ENCODE measurements around the gene KCNJ6. TPM values are rescaled to one million over a fixed set of nuclear protein-coding genes. Genes with fewer than 3 reads are reported as not detected.
A peak's percentile ranks its signal among the peaks of the same experiment; 100 is the strongest.

KCNJ6 gene, protein sequence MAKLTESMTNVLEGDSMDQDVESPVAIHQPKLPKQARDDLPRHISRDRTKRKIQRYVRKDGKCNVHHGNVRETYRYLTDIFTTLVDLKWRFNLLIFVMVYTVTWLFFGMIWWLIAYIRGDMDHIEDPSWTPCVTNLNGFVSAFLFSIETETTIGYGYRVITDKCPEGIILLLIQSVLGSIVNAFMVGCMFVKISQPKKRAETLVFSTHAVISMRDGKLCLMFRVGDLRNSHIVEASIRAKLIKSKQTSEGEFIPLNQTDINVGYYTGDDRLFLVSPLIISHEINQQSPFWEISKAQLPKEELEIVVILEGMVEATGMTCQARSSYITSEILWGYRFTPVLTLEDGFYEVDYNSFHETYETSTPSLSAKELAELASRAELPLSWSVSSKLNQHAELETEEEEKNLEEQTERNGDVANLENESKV
- total RNA-seq = not detected
- total RNA-seq = 0 to 0.08 reads per million in 2 donors

DNA sequence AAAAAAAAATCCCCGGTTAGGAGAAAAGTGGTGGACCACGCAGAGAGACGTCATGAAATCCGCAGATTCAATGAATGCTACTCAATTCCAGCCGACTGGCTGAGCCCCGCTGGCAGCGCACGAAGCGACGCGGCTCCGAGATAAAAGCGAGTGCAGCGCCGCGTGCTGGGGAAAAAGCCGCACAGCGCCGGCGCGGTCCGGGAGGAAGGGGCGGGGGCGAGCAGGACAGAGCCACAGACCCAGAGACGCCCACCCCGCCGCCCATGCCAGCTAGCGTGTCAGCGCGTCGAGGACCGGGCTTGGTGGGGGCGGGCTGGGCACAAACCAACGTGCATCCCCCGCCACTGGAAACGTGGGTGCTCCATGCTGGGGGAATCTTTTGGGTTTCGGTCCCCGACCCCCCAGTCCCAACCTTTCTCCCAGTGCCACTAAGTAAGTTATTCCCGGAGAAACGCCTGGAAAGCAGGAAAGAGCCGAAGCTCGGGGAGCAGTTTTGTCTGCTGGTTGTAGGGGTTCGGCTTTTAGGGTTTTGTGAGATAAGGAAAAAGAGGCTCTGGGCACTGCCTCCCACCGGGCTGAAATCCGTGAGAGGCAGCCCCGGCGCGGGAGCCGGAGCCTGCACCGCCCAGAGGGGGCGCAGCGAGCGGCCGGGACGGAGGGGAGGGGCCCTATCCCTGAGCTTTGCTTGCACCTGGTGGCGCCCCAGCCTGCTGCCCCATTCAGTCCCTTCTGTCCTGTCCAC lies at the start of gene KCNJ6:
Gene KCNJ6, minus strand, starts transcription at position 148 of the 742 bp plus-strand sequence. CDS start 75,775 bp downstream, outside the sequence.
- Mint-ChIP-seq H3K27ac (no peak within 1 kb of the TSS), H3K27me3 (peaks cover 69% of the 10 kb centered on the region), H3K36me3 (ENCODE audit: low read depth) (peaks cover 3% of the 10 kb centered on the region), H3K4me3 (peak within 1 kb of the TSS; percentile 1), H3K4me1 (peaks cover 6% of the 10 kb centered on the region)
- DNase-seq (no peak), ATAC-seq (no peak)
- no peaks in the 10 kb centered on the region for H3K9me3 ChIP-seq (ENCODE audit: control insufficient read depth, low read length, poor library complexity, severe bottlenecking)

DNA sequence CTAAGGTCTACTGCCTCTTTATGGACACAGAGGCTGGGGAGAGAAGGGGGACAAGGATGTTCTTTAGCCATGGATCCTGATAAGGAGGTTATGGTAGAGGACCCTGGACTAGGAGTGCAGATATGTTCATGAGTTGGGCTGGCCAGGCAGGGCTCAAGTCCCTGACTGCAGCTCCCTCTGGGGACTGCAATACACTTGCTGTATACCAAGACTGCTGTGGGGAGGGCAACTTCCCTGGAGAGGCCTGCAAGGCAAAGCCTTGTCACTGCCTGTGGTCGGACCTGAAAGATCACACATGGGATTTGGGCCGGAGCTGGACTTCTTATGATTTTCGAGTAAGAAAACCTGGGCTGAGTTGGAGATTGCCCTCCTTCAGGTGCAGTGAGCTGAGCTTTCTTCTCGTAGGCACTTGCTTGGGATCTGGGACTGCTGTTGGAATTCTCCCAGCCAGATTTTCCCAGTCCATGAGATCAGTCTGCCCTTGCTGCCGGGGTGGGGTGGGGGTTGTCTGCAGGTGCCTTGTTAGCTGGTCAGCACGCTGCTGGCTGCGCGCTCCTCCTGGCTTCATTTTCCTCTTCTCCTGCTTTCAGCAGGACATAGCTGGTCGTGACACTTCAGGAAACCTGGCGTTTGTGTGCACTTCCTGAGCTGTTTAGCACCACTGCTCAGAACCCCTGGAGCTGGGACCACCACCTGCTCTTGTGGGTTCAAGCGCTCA lies 49.0 kb upstream of the KCNJ6 start:
- DNase-seq (no peak), ATAC-seq (no peak)
- no peaks in the 10 kb centered on the region for H3K4me1 Mint-ChIP-seq
- no peak overlapping the region for H3K27ac Mint-ChIP-seq
- H3K27me3 Mint-ChIP-seq = peaks cover 28% of the 10 kb centered on the region
- H3K9me3 ChIP-seq (ENCODE audit: control insufficient read depth, low read length, poor library complexity, severe bottlenecking) = no peaks in the 10 kb centered on the region
- no peaks in the 10 kb centered on the region for H3K36me3 Mint-ChIP-seq (ENCODE audit: low read depth)
- no peak overlapping the region for H3K4me3 Mint-ChIP-seq

DNA sequence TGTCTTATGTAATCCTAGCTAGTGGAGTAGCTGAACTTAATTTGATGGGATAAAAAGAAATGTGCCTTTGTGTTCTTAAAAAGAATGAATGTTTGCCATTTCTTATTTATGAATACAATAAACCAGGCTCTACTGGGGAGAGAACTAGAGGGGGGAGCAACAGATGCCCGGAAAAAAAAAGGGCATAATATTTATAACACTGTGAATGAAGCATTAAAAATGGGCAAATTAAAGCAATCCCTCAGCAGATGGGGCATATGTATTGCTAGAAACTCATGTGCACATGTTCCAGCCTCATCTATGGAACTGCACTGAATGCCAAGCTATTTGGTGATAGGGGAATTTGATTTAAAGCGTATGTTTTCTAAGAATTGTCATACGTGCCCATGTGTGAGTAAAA lies 42.3 kb upstream of the KCNJ6 start:
- no peaks in the 10 kb centered on the region for H3K9me3 ChIP-seq (ENCODE audit: control insufficient read depth, low read length, poor library complexity, severe bottlenecking)
- Mint-ChIP-seq H3K4me1 (no peaks in the 10 kb centered on the region), H3K27ac (no peak overlapping the region), H3K4me3 (no peak overlapping the region), H3K27me3 (peaks cover 45% of the 10 kb centered on the region), H3K36me3 (ENCODE audit: low read depth) (no peaks in the 10 kb centered on the region)
- ATAC-seq (no peak), DNase-seq (no peak)

DNA sequence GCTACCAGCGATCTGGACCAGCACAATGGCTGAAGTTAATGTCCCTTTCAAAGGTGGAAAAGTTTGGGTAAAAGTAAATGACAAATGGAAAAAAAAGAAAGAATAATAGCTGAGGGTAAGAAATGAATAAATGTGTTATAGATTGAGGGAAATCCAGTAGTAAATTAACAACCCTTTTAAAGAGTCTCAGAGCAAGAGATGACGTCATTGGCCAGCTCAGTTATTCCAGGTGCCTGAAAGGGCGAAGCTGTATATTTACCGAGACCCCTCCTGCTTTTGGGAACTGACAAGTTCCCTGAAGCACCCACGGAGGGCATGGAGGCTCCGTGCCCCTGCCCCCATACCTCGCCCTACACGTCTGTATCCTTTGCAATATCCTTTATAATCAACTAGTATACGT lies 40.5 kb upstream of the KCNJ6 start:
- Mint-ChIP-seq H3K4me3 (no peak overlapping the region), H3K27me3 (peaks cover 48% of the 10 kb centered on the region), H3K27ac (no peak overlapping the region), H3K36me3 (ENCODE audit: low read depth) (no peaks in the 10 kb centered on the region), H3K4me1 (no peaks in the 10 kb centered on the region)
- ATAC-seq = no peak
- DNase-seq = no peak
- H3K9me3 ChIP-seq (ENCODE audit: control insufficient read depth, low read length, poor library complexity, severe bottlenecking) = no peaks in the 10 kb centered on the region

DNA sequence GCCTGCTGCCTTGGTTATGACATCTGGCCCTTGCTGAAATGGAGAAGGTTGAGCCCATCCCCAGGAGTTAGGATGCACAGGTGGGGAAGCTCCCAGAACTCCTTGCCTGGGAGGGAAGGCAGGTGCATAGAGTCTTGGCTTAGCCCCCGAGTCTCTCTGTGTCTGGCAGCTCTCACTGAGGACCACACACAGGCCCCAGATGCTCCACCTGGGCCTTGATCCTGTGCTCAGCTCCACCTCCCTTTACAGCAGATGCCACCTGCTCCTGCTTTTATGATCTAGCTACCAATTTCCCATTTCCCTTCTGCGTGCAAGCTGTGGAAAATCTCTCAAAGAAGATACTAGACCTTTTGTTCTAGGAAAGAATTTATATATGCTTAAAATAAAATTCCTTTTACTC lies 28.8 kb upstream of the KCNJ6 start:
- Mint-ChIP-seq H3K4me3 (no peak overlapping the region), H3K27ac (no peak overlapping the region), H3K27me3 (peaks cover 11% of the 10 kb centered on the region), H3K4me1 (no peaks in the 10 kb centered on the region), H3K36me3 (ENCODE audit: low read depth) (no peaks in the 10 kb centered on the region)
- H3K9me3 ChIP-seq (ENCODE audit: control insufficient read depth, low read length, poor library complexity, severe bottlenecking) = no peaks in the 10 kb centered on the region
- DNase-seq = no peak
- no peak for ATAC-seq

DNA sequence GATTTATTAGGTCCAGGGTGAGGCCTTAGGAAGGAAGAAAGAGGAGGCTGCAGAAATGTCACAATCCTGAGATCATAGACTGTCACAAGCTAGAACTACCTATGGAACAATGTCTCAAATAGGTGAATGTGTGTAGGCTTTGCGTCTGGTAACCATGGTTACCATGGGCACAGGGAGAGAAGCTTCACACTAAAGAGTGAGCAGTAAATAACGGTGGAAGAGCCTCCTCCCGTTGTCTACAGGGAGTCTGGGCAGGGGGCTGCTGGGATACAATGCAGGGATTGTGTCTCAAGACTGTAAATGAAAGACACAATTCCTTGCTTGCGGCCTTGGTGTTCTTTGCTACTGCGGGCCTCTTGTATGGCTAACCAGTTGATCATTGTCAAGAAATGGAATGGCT lies 28.2 kb upstream of the KCNJ6 start:
- no peak overlapping the region for H3K4me3 Mint-ChIP-seq
- ATAC-seq (no peak), DNase-seq (no peak)
- no peaks in the 10 kb centered on the region for H3K4me1 Mint-ChIP-seq
- H3K27ac Mint-ChIP-seq = no peak overlapping the region
- peaks cover 10% of the 10 kb centered on the region for H3K27me3 Mint-ChIP-seq
- H3K36me3 Mint-ChIP-seq (ENCODE audit: low read depth) = no peaks in the 10 kb centered on the region
- H3K9me3 ChIP-seq (ENCODE audit: control insufficient read depth, low read length, poor library complexity, severe bottlenecking) = no peaks in the 10 kb centered on the region

DNA sequence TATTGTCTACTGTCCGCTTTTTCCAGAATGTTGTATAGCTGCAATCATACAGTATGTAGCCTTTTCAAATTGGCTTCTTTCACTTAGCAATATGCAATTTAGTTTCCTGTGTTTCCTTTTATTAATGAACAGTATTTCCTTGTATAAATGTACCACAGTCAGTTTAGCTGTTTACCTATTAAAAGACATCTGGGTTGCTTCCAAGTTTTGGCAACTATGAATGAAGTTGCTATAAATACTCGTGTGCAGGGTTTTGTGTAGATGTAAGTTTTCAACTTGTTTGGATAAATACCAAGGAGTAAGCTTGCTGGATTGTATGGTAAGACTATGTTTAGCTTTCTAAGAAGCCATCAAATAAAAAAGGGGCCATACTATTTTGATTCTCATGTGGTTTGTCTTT lies 24.4 kb upstream of the KCNJ6 start:
- H3K9me3 ChIP-seq (ENCODE audit: control insufficient read depth, low read length, poor library complexity, severe bottlenecking) = no peaks in the 10 kb centered on the region
- H3K36me3 Mint-ChIP-seq (ENCODE audit: low read depth) = no peaks in the 10 kb centered on the region
- H3K27ac Mint-ChIP-seq = no peak overlapping the region
- DNase-seq (no peak), ATAC-seq (no peak)
- H3K27me3 Mint-ChIP-seq = no peaks in the 10 kb centered on the region
- H3K4me1 Mint-ChIP-seq = no peaks in the 10 kb centered on the region
- no peak overlapping the region for H3K4me3 Mint-ChIP-seq

DNA sequence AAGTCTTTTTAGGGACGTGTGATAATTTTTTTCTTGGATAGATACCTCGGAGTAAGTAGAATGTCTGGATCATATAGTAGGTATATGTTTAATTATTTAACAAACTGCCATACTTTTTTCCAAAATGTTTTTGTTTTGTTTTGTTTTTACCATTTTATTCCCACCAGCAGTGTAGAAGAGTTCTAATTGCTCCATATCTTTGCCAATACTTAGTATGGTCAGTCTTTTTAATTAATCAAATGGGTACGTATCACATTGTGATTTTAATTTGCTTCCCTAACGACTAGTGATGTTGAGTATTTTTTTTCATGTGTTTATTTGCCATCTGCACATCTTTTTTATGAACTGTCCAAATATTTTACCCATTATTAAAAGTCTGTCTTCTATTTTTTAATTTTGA lies 23.6 kb upstream of the KCNJ6 start:
- no peaks in the 10 kb centered on the region for H3K4me1 Mint-ChIP-seq
- no peak overlapping the region for H3K4me3 Mint-ChIP-seq
- DNase-seq (no peak), ATAC-seq (no peak)
- H3K9me3 ChIP-seq (ENCODE audit: control insufficient read depth, low read length, poor library complexity, severe bottlenecking) = no peaks in the 10 kb centered on the region
- no peaks in the 10 kb centered on the region for H3K36me3 Mint-ChIP-seq (ENCODE audit: low read depth)
- H3K27me3 Mint-ChIP-seq = no peaks in the 10 kb centered on the region
- no peak overlapping the region for H3K27ac Mint-ChIP-seq

DNA sequence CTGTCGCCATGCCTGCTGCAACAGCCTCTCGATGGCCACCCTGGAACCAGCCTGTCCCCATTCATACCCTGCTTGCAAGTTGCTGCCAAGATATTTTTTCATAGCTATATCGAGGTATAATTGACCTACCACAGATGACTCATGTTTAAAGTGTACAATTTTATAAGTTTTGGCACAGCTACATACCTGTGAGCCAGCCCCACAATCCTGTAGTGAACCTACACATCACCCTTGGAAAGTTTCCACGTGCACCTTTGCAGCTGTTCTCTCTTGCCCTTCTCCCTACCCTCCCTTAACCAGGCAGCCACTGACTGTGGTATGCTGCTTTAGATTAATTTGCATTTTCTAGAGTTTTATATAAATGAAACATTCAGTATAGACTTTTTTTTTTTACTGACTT lies 23.0 kb upstream of the KCNJ6 start:
- DNase-seq (no peak), ATAC-seq (no peak)
- Mint-ChIP-seq H3K36me3 (ENCODE audit: low read depth) (no peaks in the 10 kb centered on the region), H3K27ac (no peak overlapping the region), H3K4me3 (no peak overlapping the region), H3K4me1 (no peaks in the 10 kb centered on the region), H3K27me3 (no peaks in the 10 kb centered on the region)
- no peaks in the 10 kb centered on the region for H3K9me3 ChIP-seq (ENCODE audit: control insufficient read depth, low read length, poor library complexity, severe bottlenecking)

DNA sequence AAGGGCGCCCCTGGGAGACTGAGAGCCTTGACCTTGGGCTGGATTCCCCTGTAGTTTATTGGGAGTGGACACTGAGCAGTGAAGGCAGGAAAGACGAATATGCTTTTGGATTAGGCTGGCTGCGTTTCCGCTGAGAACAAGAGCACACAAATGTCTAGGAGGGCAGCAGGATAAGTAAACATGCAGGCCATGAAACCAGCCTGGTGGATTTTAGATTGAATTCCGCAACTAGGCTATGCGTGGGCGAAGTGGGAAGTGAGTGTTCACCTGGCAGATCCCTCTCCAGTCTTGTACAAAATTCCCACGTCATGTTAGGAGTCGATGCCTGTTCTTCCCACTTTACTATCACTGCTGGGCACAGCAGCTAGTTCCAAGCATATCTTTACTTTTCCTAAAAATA lies 21.4 kb upstream of the KCNJ6 start:
- no peak overlapping the region for H3K27ac Mint-ChIP-seq
- H3K4me1 Mint-ChIP-seq = no peaks in the 10 kb centered on the region
- DNase-seq (no peak), ATAC-seq (no peak)
- H3K9me3 ChIP-seq (ENCODE audit: control insufficient read depth, low read length, poor library complexity, severe bottlenecking) = no peaks in the 10 kb centered on the region
- H3K36me3 Mint-ChIP-seq (ENCODE audit: low read depth) = peaks cover 3% of the 10 kb centered on the region
- no peaks in the 10 kb centered on the region for H3K27me3 Mint-ChIP-seq
- H3K4me3 Mint-ChIP-seq = no peak overlapping the region

DNA sequence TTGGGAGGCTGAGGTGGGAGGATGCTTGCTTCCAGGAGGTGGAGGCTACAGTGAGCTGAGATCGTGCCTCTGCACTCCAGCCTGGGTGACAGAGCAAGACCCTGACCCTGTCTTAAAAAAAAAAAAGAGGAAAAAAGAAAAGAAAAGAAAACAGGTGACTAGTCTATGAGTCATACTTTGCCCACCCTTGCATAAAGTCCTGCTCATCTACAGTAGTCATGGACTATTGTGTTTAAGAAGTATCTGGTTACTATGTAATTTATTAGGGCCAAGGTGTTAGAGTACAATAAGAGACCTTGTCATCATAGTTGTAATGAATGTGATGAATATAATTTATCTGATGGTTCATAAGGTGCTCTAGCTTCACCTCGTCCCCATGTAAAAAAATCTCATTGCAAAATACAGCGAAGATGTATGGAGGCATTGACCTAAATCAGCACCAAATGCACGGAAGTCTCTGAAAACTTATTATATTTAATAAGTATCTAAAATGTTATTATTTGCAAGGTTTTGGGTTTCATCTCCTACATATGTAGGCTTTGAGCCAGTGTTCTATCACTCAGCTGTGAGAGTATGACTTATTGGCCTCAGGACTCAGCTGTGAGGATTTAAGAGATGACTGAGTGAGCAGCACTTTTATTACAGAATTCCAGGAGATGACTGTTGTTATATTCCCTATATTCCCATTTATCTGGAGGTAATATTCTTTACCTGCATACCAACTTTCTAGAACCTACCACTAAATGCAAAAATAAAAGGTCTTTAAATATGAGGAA lies 19.9 kb upstream of the KCNJ6 start:
- H3K27me3 Mint-ChIP-seq = no peaks in the 10 kb centered on the region
- peaks cover 3% of the 10 kb centered on the region for H3K36me3 Mint-ChIP-seq (ENCODE audit: low read depth)
- H3K4me3 Mint-ChIP-seq = no peak overlapping the region
- ATAC-seq (no peak), DNase-seq (no peak)
- no peaks in the 10 kb centered on the region for H3K9me3 ChIP-seq (ENCODE audit: control insufficient read depth, low read length, poor library complexity, severe bottlenecking)
- H3K4me1 Mint-ChIP-seq = no peaks in the 10 kb centered on the region
- no peak overlapping the region for H3K27ac Mint-ChIP-seq

DNA sequence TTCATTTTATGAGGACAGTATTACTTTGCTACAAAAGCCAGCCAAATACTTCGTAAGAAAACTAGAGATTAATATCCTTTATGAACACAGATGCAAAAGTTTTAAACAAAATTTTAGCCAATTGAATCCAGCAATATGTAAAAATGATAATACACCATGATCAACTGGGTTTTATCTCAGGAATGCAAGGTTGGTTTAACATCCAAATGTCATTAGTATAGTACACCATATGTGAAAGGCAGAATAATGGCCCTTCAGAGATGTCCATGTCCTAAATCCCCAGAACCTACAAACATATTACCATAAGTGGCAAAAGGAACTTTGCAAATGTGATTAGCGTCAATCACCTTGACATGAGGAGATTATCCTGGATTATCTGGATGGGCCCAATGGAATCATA lies 16.7 kb upstream of the KCNJ6 start:
- peaks cover 3% of the 10 kb centered on the region for H3K36me3 Mint-ChIP-seq (ENCODE audit: low read depth)
- H3K9me3 ChIP-seq (ENCODE audit: control insufficient read depth, low read length, poor library complexity, severe bottlenecking) = no peaks in the 10 kb centered on the region
- H3K27ac Mint-ChIP-seq = no peak overlapping the region
- no peak for DNase-seq
- no peaks in the 10 kb centered on the region for H3K4me1 Mint-ChIP-seq
- no peak for ATAC-seq
- H3K4me3 Mint-ChIP-seq = no peak overlapping the region
- H3K27me3 Mint-ChIP-seq = no peaks in the 10 kb centered on the region

DNA sequence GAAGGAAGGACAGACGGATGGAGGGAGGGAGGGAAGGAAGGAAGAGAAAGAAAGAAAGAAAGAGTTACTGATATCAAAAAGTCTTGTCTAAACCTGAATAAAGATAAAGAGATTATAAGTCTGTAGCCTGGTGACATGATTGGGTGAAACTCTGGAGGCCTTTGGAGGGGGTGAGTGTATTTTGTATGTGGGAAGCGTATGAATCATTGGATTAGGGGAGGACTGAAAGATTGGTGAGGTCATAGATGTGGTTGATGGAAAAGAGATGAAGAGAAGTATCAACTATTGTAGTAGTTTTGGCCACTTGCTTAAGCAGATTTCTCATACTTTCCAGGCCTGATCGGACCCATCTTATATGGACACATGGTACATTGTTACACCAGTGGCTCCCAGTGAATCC lies 11.5 kb upstream of the KCNJ6 start:
- H3K36me3 Mint-ChIP-seq (ENCODE audit: low read depth) = no peaks in the 10 kb centered on the region
- no peaks in the 10 kb centered on the region for H3K4me1 Mint-ChIP-seq
- ATAC-seq (no peak), DNase-seq (no peak)
- H3K27me3 Mint-ChIP-seq = peaks cover 9% of the 10 kb centered on the region
- no peaks in the 10 kb centered on the region for H3K9me3 ChIP-seq (ENCODE audit: control insufficient read depth, low read length, poor library complexity, severe bottlenecking)
- H3K27ac Mint-ChIP-seq = no peak overlapping the region
- H3K4me3 Mint-ChIP-seq = no peak overlapping the region

Data from T-helper 17 cell (primary cell).